GM18870 (cell line): ENCODE measurements around the gene DAP3.
"Not testable (repeated sequence)": the region's sequence is repeated elsewhere in the genome, so short reads cannot be mapped to it uniquely, and the experiment has no call there.

Experiments used
- ATAC-seq: cut with Tn5 transposase; IDR thresholded peaks from one replicate; pipeline ENCODE4 v1.9.1; 2021; ENCODE audit warnings: moderate library complexity; ENCODE audit not compliant: unreplicated experiment

Gene DAP3

GRCh38 chr1:155681776-155682175 lies 7.1 kb upstream of the DAP3 start:
- ATAC-seq: no peak

GRCh38 chr1:155687705-155688323 lies 1.1 kb upstream of the DAP3 start:
- ATAC-seq: peak; percentile 8

- ATAC-seq: peak; percentile 74
Measured at GRCh38 chr1:155688324-155689080, 389 bp upstream of the DAP3 start, which contains the start of gene YY1AP1. TSS of gene YY1AP1 (minus strand) at chr1:155688774. CDS start at chr1:155680436, 8,338 bp downstream.

- no peak for ATAC-seq
Measured at GRCh38 chr1:155691992-155692528, 3.2 kb downstream of the DAP3 start.

- no peak for ATAC-seq
Measured at GRCh38 chr1:155694167-155694566, 5.3 kb downstream of the DAP3 start.

GRCh38 chr1:155695072-155695471 lies 6.2 kb downstream of the DAP3 start:
- ATAC-seq: no peak

- ATAC-seq: no peak
Measured at GRCh38 chr1:155695608-155696007, 6.7 kb downstream of the DAP3 start.

- no peak for ATAC-seq
Measured at GRCh38 chr1:155696524-155696923, 7.6 kb downstream of the DAP3 start.

- ATAC-seq: no peak
Measured at GRCh38 chr1:155697046-155697445, 8.2 kb downstream of the DAP3 start.

- ATAC-seq: not testable (repeated sequence)
Measured at GRCh38 chr1:155697616-155698015, 8.7 kb downstream of the DAP3 start.

- no peak for ATAC-seq
Measured at GRCh38 chr1:155698382-155699038, 9.6 kb downstream of the DAP3 start.

- ATAC-seq: not testable (repeated sequence)
Measured at GRCh38 chr1:155699062-155699461, 10.2 kb downstream of the DAP3 start.

- not testable (repeated sequence) for ATAC-seq
Measured at GRCh38 chr1:155701675-155702074, 12.8 kb downstream of the DAP3 start.

GRCh38 chr1:155703216-155703615 lies 14.3 kb downstream of the DAP3 start:
- no peak for ATAC-seq

- ATAC-seq: not testable (repeated sequence)
Measured at GRCh38 chr1:155704414-155704813, 15.5 kb downstream of the DAP3 start.

- no peak for ATAC-seq
Measured at GRCh38 chr1:155706139-155706538, 17.2 kb downstream of the DAP3 start.

GRCh38 chr1:155709391-155709790 lies 20.5 kb downstream of the DAP3 start:
- ATAC-seq: no peak

- ATAC-seq: not testable (repeated sequence)
Measured at GRCh38 chr1:155711457-155711856, 22.6 kb downstream of the DAP3 start.

GRCh38 chr1:155712636-155713035 lies 23.7 kb downstream of the DAP3 start:
- not testable (repeated sequence) for ATAC-seq

- ATAC-seq: no peak
Measured at GRCh38 chr1:155713075-155713474, 24.2 kb downstream of the DAP3 start.

- not testable (repeated sequence) for ATAC-seq
Measured at GRCh38 chr1:155715056-155715455, 26.2 kb downstream of the DAP3 start.

GRCh38 chr1:155715777-155716176 lies 26.9 kb downstream of the DAP3 start:
- no peak for ATAC-seq
